Neutrophil (primary cell): ENCODE data around the gene HAGH.

Source experiments
- H3K27ac ChIP-seq: fragments of 200-600 bp; sonication (generic); 2 replicates; pipeline ENCODE4 v1.5.1; 2016; ENCODE audit warnings: mild to moderate bottlenecking, moderate library complexity
- H3K27me3 ChIP-seq: fragments of 200-600 bp; sonication (generic); 2 replicates; pipeline ENCODE4 v1.6.0; 2016; ENCODE audit warnings: mild to moderate bottlenecking
- H3K36me3 ChIP-seq: fragments of 200-600 bp; sonication (generic); 2 replicates; pipeline ENCODE4 v1.5.1; 2017
- H3K4me1 ChIP-seq, 2 experiments: fragments of 200-600 bp in 1 of 2; sonication (generic) in 1 of 2; 1 replicate in 1 of 2; 2 replicates in 1 of 2; pipeline versions ENCODE4 v1.5.1 to v1.6.1; 2013 to 2016; ENCODE audit warnings: low read depth in 1 of 2, low read length in 1 of 2, mild to moderate bottlenecking in 1 of 2, moderate library complexity in 1 of 2; ENCODE audit not compliant: control insufficient read depth in 1 of 2, insufficient read depth in 1 of 2
- H3K4me3 ChIP-seq, 2 experiments: fragments of 200-600 bp in 1 of 2; sonication (generic) in 1 of 2; 1 replicate in 1 of 2; 2 replicates in 1 of 2; pipeline ENCODE4 v1.5.1; 2013 to 2016; ENCODE audit warnings: low read depth in 1 of 2, low read length in 1 of 2, mild to moderate bottlenecking in 1 of 2, moderate library complexity in 1 of 2
- H3K9me3 ChIP-seq: fragments of 200-600 bp; sonication (generic); 2 replicates; pipeline ENCODE4 v1.5.1; 2016
- TF ChIP-seq, protein P1 (sequence below): fragments of 200-600 bp; sonication (generic); IDR thresholded peaks from 2 replicates; pipeline ENCODE4 v1.5.1; 2016; ENCODE audit warnings: antibody characterized with exemption

Gene HAGH

GRCh38 chr16:1775006-1775845, 51.4 kb downstream of the HAGH start:
- Histone ChIP-seq H3K4me3 (no peak overlapping the region), H3K27ac (peak overlapping the region; percentile 95), H3K27me3 (peaks cover 7% of the 10 kb centered on the region), H3K4me1 (peaks cover 34 to 48% of the 10 kb centered on the region in 2 experiments), H3K36me3 (peaks cover 53% of the 10 kb centered on the region), H3K9me3 (no peaks in the 10 kb centered on the region)
- TF ChIP-seq, protein P1, sequence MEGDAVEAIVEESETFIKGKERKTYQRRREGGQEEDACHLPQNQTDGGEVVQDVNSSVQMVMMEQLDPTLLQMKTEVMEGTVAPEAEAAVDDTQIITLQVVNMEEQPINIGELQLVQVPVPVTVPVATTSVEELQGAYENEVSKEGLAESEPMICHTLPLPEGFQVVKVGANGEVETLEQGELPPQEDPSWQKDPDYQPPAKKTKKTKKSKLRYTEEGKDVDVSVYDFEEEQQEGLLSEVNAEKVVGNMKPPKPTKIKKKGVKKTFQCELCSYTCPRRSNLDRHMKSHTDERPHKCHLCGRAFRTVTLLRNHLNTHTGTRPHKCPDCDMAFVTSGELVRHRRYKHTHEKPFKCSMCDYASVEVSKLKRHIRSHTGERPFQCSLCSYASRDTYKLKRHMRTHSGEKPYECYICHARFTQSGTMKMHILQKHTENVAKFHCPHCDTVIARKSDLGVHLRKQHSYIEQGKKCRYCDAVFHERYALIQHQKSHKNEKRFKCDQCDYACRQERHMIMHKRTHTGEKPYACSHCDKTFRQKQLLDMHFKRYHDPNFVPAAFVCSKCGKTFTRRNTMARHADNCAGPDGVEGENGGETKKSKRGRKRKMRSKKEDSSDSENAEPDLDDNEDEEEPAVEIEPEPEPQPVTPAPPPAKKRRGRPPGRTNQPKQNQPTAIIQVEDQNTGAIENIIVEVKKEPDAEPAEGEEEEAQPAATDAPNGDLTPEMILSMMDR = no peak

DNA sequence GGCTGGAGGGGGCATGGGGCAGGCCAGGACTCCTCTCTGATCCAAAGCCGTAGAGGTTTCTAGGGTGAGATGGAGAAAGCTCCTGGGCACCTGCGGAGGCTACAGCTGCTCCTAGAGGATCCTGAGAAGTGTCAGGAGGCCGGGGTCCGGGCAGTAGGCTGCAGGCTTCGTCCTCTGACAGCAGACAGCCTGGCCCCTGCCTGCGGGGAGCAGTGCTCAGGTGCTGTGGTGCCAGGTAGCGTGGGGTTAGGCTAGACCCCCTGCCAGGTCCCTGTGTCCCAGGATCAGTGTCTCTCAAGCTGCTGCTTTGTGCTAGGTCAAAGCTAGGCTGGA, 52.2 kb downstream of the HAGH start:
- Histone ChIP-seq H3K9me3 (no peaks in the 10 kb centered on the region), H3K4me1 (peaks cover 35 to 51% of the 10 kb centered on the region in 2 experiments), H3K36me3 (peaks cover 48% of the 10 kb centered on the region), H3K27ac (peak overlapping the region; percentile 95), H3K27me3 (peaks cover 8% of the 10 kb centered on the region), H3K4me3 (peak overlapping the region; percentile 89 to 100)
- TF ChIP-seq, protein P1 = no peak

DNA sequence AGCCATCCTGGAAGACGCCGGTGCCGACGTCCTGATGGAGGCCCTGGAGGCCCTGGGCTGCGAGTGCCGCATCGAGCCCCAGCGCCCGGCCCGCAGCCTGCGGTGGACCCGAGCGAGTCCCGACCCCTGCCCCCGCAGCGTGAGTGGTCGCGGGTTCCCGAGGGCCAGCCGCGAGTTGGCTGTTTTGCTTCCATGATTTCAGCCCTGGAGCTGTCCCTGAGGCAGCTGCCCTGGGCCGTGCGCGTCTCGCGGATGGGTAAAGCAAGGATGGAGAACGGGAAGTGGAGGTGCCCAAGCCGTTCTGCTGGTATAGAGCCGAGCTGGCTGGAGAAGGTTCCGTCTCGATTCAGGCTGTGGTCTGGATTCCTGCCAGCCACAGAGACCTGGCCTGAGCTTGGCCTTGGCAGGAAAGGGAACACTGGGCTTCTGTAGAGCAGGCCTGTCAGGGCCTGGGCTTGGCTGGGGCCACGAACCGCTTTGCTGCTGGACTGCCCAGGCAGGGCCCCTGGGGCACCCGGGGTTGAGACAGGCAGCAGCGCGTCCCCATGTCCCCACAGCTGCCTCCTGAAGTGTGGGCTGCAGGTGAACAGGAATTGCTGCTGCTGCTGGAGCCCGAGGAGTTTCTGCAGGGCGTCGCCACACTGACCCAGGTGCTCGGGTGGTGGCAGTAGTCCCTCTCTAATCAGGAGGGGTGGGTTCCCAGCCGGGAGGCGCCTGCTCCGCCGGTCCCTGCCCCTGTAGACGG, 52.8 kb downstream of the HAGH start:
- Histone ChIP-seq H3K4me1 (peaks cover 35 to 51% of the 10 kb centered on the region in 2 experiments), H3K27me3 (peaks cover 8% of the 10 kb centered on the region), H3K36me3 (peaks cover 48% of the 10 kb centered on the region), H3K9me3 (no peaks in the 10 kb centered on the region), H3K27ac (peak overlapping the region; percentile 95), H3K4me3 (peak overlapping the region; percentile 89 to 100)
- TF ChIP-seq, protein P1 = no peak

- H3K4me3 ChIP-seq = peak within 1 kb of the TSS; percentile 89 to 100
- peaks cover 48% of the 10 kb centered on the region for H3K36me3 ChIP-seq
- H3K27me3 ChIP-seq = peaks cover 8% of the 10 kb centered on the region
- no peaks in the 10 kb centered on the region for H3K9me3 ChIP-seq
- H3K4me1 ChIP-seq = peaks cover 35 to 51% of the 10 kb centered on the region in 2 experiments
- TF ChIP-seq, protein P1 = peak; percentile 81
- peak within 1 kb of the TSS; percentile 95 for H3K27ac ChIP-seq
These were observed 53.5 kb downstream of the HAGH start, which contains the start of gene MRPS34 for GRCh38 chr16:1772908-1773702. Gene MRPS34, minus strand, starts transcription at chr16:1773134. Its CDS starts 15 bp downstream, at chr16:1773119.

DNA sequence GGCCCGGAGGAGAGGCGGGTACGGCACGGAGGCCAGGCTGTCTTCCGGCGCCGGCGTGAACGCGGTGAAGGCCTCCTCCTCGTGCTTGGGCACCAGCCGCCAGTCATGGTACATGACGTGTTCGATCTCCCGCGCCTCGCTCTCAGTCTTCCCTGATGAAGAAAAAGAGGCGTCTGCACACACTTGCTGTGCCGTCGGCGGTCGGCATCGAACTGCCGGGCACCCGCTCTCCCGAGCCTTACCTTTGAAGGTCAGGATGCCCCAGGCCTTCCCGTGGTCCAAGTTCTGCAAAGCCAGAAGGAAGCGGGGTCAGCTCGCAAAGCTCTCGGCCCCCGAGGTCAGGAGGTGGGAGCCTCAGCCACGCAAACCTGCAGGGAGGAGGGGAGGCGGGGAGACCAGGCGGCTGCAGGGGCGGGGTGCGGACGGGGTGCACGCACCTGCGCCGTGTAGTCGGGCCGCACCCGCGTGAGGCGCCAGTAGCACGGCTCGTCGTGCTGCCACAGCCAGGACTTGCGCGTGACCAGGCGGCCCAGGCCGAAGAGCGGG, 54.2 kb downstream of the HAGH start, which contains the start of gene EME2:
Gene EME2 (plus strand): TSS at position 449 of the 546 bp plus-strand sequence. CDS start 418 bp downstream, outside the sequence.
- peaks cover 48% of the 10 kb centered on the region for H3K36me3 ChIP-seq

More for the DNA sequence above, 54.2 kb downstream of the HAGH start, which contains the start of gene EME2:
- Histone ChIP-seq H3K27ac (peak within 1 kb of the TSS; percentile 95), H3K4me3 (peak within 1 kb of the TSS; percentile 89 to 100), H3K9me3 (no peaks in the 10 kb centered on the region), H3K27me3 (peaks cover 8% of the 10 kb centered on the region), H3K4me1 (peaks cover 35 to 51% of the 10 kb centered on the region in 2 experiments)
- TF ChIP-seq, protein P1 = no peak
